ENCODE results near the gene TSPEAR.
"Not testable (repeated sequence)": the region's sequence is repeated elsewhere in the genome, so short reads cannot be mapped to it uniquely, and the experiment has no call there.

Gene TSPEAR

DNA sequence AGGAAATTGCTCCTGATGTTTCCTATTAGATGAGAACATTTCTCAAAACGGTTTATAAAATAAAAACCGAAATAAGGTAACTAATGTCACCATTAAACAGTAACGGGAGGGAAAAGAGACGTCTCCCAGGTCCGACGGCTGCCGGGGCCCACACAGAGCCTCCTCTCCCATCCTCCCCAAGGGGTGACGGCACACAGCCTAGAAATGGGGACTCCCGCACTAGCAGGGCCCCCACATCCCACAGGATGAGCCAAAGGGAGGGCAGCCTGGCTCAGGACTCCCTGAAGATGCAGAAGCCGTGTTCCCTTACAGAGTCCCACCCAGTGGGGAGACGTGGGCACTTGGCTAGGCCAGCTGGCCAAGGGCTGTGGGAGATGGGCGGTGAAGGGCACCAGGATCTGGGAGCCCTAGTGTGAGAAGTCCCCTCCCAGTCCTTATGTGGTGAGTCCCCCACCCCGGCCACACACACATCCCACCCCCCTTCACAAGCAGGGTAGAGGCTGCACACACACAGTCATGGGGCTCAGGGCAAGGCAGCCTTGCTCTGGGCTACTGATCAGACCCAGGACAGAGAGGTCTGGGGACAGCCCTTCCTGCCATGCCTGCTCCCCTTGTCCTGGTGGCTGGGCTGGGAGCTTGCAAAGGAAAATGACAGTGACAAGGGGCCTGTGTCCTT, 156.0 kb downstream of the TSPEAR start:
- in situ Hi-C loops (cut with MboI; ENCODE audit: low sequenced_read_pairs), result no loop called here

DNA sequence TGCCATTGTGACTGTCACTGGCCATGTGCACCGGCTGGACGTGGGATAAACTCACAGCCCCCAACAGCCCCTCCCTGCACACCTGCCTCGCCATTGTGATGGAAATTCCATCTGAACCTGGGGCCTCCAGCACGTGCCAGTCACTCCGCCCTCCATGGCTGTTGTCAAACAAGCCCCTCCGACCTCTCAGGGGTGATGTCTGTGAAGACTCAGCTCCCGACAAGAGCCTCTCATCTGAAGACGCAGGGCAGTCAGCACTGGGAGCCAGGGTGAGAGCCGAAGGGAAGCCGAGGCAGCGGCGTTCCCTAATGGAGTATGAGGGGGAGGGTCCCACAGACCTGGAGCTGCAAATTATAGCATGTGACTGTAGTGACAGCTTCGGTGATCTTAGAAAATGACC, 158.7 kb downstream of the TSPEAR start:
- in situ Hi-C loops (cut with MboI; ENCODE audit: low sequenced_read_pairs), result no loop called here

DNA sequence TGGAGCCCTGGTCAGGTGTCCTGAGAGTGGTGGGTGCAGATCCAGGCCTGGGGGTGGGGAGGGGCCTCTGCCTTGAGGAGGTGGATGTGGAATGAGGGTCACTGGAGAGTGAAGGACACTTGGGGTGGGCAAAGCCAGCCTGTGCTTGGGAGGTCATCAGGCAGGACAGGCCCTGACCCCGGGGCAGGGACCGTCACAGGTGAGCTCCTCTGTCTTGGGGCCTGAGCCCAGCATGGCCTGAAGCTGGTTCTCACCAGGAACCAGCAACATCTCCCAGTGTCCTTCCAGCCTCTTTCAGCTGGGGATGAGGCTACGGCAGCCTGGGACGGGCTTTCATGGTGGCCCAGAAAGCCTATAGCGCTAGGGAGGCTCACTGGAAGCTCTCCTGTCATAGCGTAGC, 159.2 kb downstream of the TSPEAR start:
- in situ Hi-C loops (cut with MboI; ENCODE audit: low sequenced_read_pairs), result no loop called here

DNA sequence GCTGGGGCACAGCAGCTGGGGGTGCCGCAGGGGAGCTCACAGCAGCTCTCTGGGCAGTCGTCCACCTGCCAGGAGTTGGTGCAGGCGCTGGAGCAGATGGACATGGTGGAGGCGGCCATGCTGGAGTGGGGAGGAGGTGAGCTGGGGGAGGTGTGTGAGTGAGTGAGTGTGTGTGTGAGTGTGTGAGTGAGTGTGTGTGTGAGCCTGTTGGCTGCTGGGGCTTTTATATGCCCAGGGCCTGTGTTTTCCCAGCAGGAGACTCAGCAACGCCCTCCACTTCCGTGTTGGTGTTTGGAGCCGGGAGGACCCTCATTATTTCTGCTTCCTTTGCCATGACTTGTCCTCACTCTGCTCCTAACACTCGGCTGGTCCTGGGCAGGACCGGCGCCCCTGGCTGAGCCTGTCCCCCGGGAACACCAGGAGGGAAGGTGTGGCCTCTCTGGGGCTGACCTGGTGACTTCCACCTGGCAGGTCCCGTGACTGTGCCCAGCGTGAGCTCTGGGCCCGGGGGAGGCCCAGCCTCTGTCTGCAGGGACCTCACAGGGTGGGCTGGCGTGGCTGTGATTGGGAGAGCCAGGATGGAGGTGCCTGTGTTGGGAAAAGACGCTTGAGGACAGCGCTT, 159.9 kb downstream of the TSPEAR start, which contains the start of gene KRTAP10-2:
Gene KRTAP10-2 (minus strand): TSS at position 166 of the 622 bp plus-strand sequence. CDS start 47 bp downstream, at position 119.
- in situ Hi-C loops (cut with MboI; ENCODE audit: low sequenced_read_pairs), result no loop called here

DNA sequence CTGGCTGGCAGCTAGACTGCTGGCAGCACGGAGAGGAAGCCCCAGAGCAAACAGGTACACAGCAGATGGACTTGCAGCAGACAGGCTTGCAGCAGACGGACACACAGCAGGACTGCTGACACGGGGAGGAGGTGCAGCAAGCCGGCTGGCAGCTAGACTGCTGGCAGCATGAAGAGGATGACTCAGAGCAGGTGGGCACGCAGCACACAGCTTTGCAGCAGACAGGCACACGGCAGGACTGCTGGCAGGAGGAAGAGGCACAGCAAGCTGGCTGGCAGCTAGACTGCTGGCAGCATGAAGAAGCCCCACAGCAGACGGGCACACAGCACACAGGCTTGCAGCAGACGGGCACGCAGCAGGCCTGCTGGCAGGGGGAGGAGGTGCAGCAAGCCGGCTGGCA, 160.6 kb downstream of the TSPEAR start:
- in situ Hi-C loops (cut with MboI; ENCODE audit: low sequenced_read_pairs), result no loop called here

GRCh38 chr21:44550285-44550684, 161.1 kb downstream of the TSPEAR start:
- in situ Hi-C loops (cut with MboI; ENCODE audit: low sequenced_read_pairs), result not testable (repeated sequence)

GRCh38 chr21:44549525-44550211, 161.7 kb downstream of the TSPEAR start:
- in situ Hi-C loops (cut with MboI; ENCODE audit: low sequenced_read_pairs), result no loop called here

DNA sequence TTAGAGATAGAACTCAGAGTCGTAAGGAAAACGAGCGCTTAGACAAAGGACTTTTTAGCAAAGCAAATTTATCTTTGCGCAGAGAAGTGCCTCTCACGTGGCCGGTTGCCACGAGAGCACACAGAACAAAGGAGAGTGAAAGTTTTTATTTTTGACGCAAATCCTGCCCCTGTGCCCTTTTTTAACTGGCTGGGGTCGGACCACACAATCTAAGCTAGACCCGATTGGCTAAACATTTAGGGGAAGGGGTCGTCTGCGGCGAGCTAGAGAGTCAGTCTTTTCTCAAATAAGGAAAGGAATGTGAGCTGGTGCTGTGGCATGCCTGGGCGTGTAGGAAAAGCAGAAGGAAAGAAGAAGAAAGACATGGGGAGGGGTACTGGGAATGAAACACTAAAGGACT, 162.4 kb downstream of the TSPEAR start:
- in situ Hi-C loops (cut with MboI; ENCODE audit: low sequenced_read_pairs), result no loop called here

GRCh38 chr21:44548381-44548780, 163.0 kb downstream of the TSPEAR start:
- in situ Hi-C loops (cut with MboI; ENCODE audit: low sequenced_read_pairs), result no loop called here

DNA sequence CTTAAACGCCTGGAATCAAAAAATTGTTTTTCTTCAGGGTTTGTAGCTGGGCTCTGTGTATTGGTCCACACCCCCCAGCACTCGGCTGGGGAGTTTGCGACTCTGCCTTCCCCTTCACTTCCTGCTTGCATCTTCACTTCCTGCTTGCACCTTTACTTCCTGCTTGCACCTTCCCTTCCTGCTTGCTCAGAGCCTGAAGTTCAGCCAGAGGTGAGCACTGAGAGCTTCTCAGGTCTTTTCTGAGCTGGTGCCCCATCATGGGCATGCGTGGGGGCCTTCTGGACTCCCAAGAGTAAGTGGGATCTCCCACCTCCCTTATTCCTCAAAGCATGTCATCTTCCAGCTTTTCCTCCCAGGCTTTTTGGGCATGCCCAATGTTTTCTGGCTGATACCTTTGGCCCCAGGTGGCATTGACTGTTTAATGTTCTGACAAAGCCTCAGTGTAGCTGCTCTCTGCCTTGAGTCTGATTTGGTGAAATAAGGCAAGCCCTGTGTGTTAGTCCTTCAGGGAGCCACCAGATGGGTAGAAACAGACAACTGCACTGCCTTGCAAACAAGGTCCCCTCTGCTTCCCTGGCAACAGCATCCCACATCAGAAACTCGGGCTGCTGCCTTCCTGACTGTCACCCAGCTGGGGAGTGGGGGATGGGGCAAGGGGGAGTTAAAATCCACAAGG, 163.6 kb downstream of the TSPEAR start:
- in situ Hi-C loops (cut with MboI; ENCODE audit: low sequenced_read_pairs), result no loop called here

GRCh38 chr21:44544566-44544965, 166.8 kb downstream of the TSPEAR start:
- in situ Hi-C loops (cut with MboI; ENCODE audit: low sequenced_read_pairs), result no loop called here

GRCh38 chr21:44542716-44543115, 168.7 kb downstream of the TSPEAR start:
- in situ Hi-C loops (cut with MboI; ENCODE audit: low sequenced_read_pairs), result no loop called here

GRCh38 chr21:44540741-44541288, 170.6 kb downstream of the TSPEAR start:
- in situ Hi-C loops (cut with MboI; ENCODE audit: low sequenced_read_pairs), result no loop called here

- in situ Hi-C loops (cut with MboI; ENCODE audit: low sequenced_read_pairs), result no loop called here
Observed at GRCh38 chr21:44539991-44540666, 171.2 kb downstream of the TSPEAR start, which contains the start of gene KRTAP10-1. TSS of gene KRTAP10-1 (minus strand) at chr21:44540195. CDS start at chr21:44540150, 45 bp downstream.

DNA sequence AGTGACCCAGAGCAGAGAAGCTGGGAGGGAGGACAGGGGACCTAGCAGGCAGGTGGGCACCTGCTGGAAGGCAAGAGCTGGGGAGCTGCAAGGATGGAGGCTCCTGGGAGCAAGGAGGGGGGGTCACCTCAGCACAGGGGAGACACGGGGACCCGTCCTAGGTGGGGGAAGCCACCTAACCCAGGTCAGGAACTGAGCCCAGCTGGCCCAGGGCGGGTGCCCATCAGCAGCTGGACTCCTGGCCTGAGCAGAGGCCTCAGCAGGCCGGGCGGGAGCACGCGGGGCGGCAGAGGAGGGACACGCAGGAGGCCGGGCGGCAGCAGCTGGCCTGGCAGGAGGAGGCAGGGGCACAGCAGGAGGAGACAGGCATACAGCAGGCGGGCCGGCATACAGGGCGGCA, 172.3 kb downstream of the TSPEAR start:
- in situ Hi-C loops (cut with MboI; ENCODE audit: low sequenced_read_pairs), result no loop called here

- in situ Hi-C loops (cut with MboI; ENCODE audit: low sequenced_read_pairs), result no loop called here
Observed at GRCh38 chr21:44537930-44538911, 173.2 kb downstream of the TSPEAR start.

GRCh38 chr21:44535963-44536362, 175.4 kb downstream of the TSPEAR start:
- in situ Hi-C loops (cut with MboI; ENCODE audit: low sequenced_read_pairs), result no loop called here

GRCh38 chr21:44534688-44535087, 176.7 kb downstream of the TSPEAR start:
- in situ Hi-C loops (cut with MboI; ENCODE audit: low sequenced_read_pairs), result no loop called here

- in situ Hi-C loops (cut with MboI; ENCODE audit: low sequenced_read_pairs), result no loop called here
Observed at GRCh38 chr21:44533891-44534627, 177.3 kb downstream of the TSPEAR start.

Data from hTERT RPE-1 (cell line).